ENCODE results near the gene NEU3.

The NEU3 gene

GRCh38 chr11:75066061-75066460 is 77.3 kb downstream of the NEU3 start:
- no peak for DNase-seq
